ENCODE measurements around the gene LITAFD. TPM values are rescaled to one million over a fixed set of nuclear protein-coding genes. Genes with fewer than 3 reads are reported as not detected.

LITAFD gene
- total and polyA plus RNA-seq, 2 of the 4 experiments (the other 2 are of a cell fraction), result not detected

GRCh38 chr16:8854298-8854948 lies 27.7 kb upstream of the LITAFD start:
- no peak overlapping the region for H2BK15ac ChIP-seq (ENCODE audit: low read depth, low read length)
- BruUV-seq (replicated peaks), result no TSS peak
- no peak overlapping the region for H2AK9ac ChIP-seq (replicated peaks; ENCODE audit: low read depth, low read length, poor library complexity)
- no peak overlapping the region for H3K4me2 ChIP-seq (ENCODE audit: low read depth, low read length)
- H2BK120ac ChIP-seq (ENCODE audit: low read depth, low read length), result no peak overlapping the region
- DNase-seq, result no peak
- peaks cover 14% of the 10 kb centered on the region for H3K4me1 ChIP-seq (ENCODE audit: control insufficient read depth, insufficient read depth, low read length)
- H2BK20ac ChIP-seq (ENCODE audit: low read depth, low read length), result no peak overlapping the region
- dilution Hi-C loops (cut with HindIII; ENCODE audit: low sequenced_read_pairs, unreplicated experiment) (no loop called here), in situ Hi-C loops (cut with MboI; ENCODE audit: low sequenced_read_pairs) (no loop called here), intact Hi-C loops (cut with micrococcal nuclease) (no loop called here)
- H3K4me3 ChIP-seq (ENCODE audit: insufficient read depth, low read depth, low read length), result no peak overlapping the region
- H3K14ac ChIP-seq (replicated peaks; ENCODE audit: low read depth, low read length), result no peak overlapping the region
- H4K20me1 ChIP-seq (ENCODE audit: insufficient read depth, low read length), result peaks cover 60% of the 10 kb centered on the region
- no peak overlapping the region for H3K56ac ChIP-seq (ENCODE audit: extremely low read depth, insufficient read depth, low read length)
- 100% methylated on average over 1 of the region's 9 CpGs; no CpG with 5 or more reads in 1 of the 2 experiments for WGBS, 2 experiments (ENCODE audit: extremely low coverage in 2 of 2, insufficient read length in 1 of 2)
- no peak overlapping the region for H4K8ac ChIP-seq (ENCODE audit: low read depth in 2 of 2, low read length in 2 of 2)
- ChIA-PET POLR2A (ENCODE audit: unreplicated experiment) (no interaction called here), CTCF (interaction anchor here (0.8 kb wide), 1 partner anchor 48 kb away, joined by 3 read pairs; no protein-coding TSS in a partner anchor)
- ATAC-seq (ENCODE audit: low read depth), result no peak
- no peak overlapping the region for H3K4ac ChIP-seq (ENCODE audit: low read depth, low read length)
- no peak overlapping the region for H4K91ac ChIP-seq (ENCODE audit: insufficient read depth, low read depth, low read length)
- H3K36me3 ChIP-seq (ENCODE audit: control insufficient read depth, insufficient read depth, low read length), result peaks cover 79% of the 10 kb centered on the region
- H2BK5ac ChIP-seq (ENCODE audit: low read depth, low read length, poor library complexity, severe bottlenecking), result no peak overlapping the region
- no peak overlapping the region for H3K18ac ChIP-seq (ENCODE audit: low read depth, low read length)
- H3K9ac ChIP-seq (ENCODE audit: low read depth, low read length), result no peak overlapping the region
- no peak overlapping the region for H3K23ac ChIP-seq (ENCODE audit: low read depth, low read length)
- H3K79me1 ChIP-seq (ENCODE audit: low read depth in 1 of 2, low read length in 2 of 2), result peaks cover 30 to 78% of the 10 kb centered on the region in 2 experiments; a peak in 3 of 4 replicates
- no peak overlapping the region for H2AFZ ChIP-seq (replicated peaks; ENCODE audit: low read length, poor library complexity)
- H4K5ac ChIP-seq (ENCODE audit: low read depth, low read length), result no peak overlapping the region
- no peak overlapping the region for H2AK5ac ChIP-seq (ENCODE audit: low read depth, low read length)
- H3K27ac ChIP-seq (ENCODE audit: insufficient read depth, low read length), result no peak overlapping the region
- H3K9me3 ChIP-seq (ENCODE audit: control insufficient read depth, insufficient read depth, low read length), result no peaks in the 10 kb centered on the region
- no peaks in the 10 kb centered on the region for H3K27me3 ChIP-seq (ENCODE audit: control insufficient read depth, insufficient read depth, low read length)
- no peak for TF ChIP-seq RFX5 (IDR thresholded peaks at IDR 0.05; ENCODE audit: low read depth, low read length)
- no peak for TF ChIP-seq FOS (IDR thresholded peaks at IDR 0.05; ENCODE audit: low read depth, low read length)
- TF ChIP-seq RCOR1 (IDR thresholded peaks at IDR 0.05; ENCODE audit: insufficient replicate concordance, low read length), result no peak
- TF ChIP-seq CTCF (conservative IDR thresholded peaks at IDR 0.05; ENCODE audit: low read depth, low read length), result no peak
- TF ChIP-seq POLR2A (IDR thresholded peaks at IDR 0.05; ENCODE audit: low read depth, low read length), result no peak
- TF ChIP-seq ELK1 (IDR thresholded peaks at IDR 0.05; ENCODE audit: borderline replicate concordance, low read depth, low read length), result no peak
- no peak for TF ChIP-seq MAFK (IDR thresholded peaks at IDR 0.05; ENCODE audit: low read depth, low read length)
- TF ChIP-seq NFE2L2 (IDR thresholded peaks at IDR 0.05; ENCODE audit: low read depth, low read length), result no peak
- no peak for TF ChIP-seq RAD21 (IDR thresholded peaks at IDR 0.05; ENCODE audit: low read length)
- no peak for TF ChIP-seq USF2 (IDR thresholded peaks at IDR 0.05; ENCODE audit: low read depth, low read length)
- TF ChIP-seq BHLHE40 (IDR thresholded peaks at IDR 0.05; ENCODE audit: low read depth, low read length), result no peak
- no peak for TF ChIP-seq CHD1 (IDR thresholded peaks at IDR 0.05; ENCODE audit: low read depth, low read length)
- H3K9me1 ChIP-seq (ENCODE audit: insufficient read depth, low read length), result peaks cover 13% of the 10 kb centered on the region
